GM12801 (cell line): Measurements from ENCODE around the gene MGLL.

Experiments
- TF ChIP-seq, protein P1 (sequence below): IDR thresholded peaks from one replicate; pipeline ENCODE4 v1.5.1; 2011; ENCODE audit warnings: control low read depth; ENCODE audit not compliant: insufficient read length; ENCODE audit errors: extremely low read depth

The MGLL gene

DNA sequence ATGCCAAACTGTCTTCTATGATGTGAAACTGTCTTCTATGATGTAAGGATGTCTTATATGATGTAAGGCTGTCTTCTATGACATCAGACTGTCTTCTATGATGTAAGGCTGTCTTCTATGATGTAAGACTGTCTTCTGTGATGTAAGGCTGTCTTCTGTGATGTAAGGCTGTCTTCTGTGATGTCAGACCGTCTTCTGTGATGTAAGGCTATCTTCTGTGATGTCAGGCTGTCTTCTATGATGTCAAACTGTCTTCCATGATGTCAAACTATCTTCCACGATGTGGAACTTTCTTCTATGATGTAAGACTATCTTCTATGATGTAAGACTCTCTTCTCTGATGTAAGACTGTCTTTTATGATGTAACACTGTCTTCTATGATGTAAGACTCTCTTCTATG, 27.9 kb downstream of the MGLL start:
- TF ChIP-seq, protein P1, sequence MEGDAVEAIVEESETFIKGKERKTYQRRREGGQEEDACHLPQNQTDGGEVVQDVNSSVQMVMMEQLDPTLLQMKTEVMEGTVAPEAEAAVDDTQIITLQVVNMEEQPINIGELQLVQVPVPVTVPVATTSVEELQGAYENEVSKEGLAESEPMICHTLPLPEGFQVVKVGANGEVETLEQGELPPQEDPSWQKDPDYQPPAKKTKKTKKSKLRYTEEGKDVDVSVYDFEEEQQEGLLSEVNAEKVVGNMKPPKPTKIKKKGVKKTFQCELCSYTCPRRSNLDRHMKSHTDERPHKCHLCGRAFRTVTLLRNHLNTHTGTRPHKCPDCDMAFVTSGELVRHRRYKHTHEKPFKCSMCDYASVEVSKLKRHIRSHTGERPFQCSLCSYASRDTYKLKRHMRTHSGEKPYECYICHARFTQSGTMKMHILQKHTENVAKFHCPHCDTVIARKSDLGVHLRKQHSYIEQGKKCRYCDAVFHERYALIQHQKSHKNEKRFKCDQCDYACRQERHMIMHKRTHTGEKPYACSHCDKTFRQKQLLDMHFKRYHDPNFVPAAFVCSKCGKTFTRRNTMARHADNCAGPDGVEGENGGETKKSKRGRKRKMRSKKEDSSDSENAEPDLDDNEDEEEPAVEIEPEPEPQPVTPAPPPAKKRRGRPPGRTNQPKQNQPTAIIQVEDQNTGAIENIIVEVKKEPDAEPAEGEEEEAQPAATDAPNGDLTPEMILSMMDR = no peak

DNA sequence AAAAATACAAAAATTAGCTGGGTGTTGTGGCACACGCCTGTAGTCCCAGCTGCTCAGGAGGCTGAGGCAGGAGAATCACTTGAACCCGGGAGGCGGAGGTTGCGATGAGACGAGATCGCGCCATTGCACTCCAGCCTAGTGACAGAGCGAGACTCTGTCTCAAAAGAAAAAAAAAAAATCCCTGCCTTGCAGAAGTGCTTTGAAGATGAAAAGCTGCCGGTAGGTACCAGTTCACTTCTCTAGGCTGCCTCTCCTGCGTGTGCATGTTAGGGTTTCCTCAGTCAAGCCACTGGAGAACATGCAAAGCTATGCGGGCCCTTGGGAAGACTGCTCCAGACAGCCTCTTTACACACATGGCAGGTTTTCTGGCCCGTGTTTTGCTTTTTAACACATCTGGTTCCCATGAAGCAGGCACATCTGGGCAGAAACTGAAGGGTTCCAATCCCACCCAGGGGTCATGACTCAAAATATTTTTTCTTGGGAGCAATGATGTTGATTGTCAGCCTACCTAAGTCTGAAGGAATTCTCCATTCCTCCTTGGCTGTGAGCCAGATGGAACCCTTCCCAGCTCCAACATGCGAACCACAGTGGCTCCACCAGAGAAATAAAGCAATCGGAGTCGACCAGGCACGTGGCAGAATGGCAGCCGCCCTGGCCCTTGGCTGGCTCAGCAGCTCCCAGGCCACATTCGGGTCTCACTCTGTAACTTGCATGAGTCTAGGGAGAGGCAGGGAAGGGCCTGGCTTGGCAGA, 29.6 kb downstream of the MGLL start:
- TF ChIP-seq, protein P1 = no peak

DNA sequence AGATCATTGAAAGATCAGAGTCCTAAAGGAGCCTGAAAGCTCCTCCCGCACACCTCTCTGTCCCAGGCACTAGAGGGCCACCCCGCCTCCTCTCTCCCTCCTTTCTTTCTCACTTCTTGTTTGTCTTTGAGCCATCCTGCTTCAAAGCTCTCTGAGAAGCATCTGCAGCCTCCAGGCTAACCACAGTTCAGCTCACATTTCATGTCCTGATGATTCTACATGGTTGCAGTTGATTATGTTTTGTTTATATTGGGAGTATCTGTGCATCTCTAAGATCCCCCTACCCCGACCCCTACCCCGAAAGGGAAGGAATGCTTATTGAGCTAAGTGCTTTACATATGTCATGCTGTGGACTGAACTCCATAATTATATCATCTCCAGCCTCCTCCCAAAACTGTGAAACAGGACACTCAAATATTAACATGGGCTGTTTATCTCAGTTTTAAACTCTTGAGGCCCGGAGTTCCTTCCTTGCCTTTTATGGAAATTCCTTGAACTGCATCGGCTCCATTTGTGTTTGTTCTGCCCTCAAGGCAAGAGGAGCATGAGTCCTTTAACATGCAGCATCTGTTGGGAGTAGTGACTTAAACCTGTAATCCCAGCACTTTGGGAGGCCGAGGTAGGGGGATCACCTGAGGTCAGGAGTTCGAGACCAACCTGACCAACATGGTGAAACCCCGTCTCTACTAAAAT, 30.9 kb downstream of the MGLL start:
- TF ChIP-seq, protein P1 = no peak

DNA sequence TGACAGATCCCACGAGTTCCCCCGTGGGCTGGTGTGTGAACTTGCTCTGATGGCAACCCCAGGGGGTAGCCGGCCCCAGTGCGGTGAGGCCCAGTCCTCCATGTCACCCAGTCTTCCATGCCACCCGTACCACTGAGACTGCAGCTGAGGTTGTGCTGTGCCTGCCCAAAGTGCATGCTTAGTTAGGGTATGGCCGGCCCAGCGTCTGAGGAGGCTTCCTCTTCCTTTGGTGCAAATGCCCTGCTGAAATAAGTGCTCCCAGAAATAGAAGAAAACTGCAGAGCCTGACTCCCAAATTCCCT, 31.5 kb downstream of the MGLL start:
- TF ChIP-seq, protein P1 = no peak

DNA sequence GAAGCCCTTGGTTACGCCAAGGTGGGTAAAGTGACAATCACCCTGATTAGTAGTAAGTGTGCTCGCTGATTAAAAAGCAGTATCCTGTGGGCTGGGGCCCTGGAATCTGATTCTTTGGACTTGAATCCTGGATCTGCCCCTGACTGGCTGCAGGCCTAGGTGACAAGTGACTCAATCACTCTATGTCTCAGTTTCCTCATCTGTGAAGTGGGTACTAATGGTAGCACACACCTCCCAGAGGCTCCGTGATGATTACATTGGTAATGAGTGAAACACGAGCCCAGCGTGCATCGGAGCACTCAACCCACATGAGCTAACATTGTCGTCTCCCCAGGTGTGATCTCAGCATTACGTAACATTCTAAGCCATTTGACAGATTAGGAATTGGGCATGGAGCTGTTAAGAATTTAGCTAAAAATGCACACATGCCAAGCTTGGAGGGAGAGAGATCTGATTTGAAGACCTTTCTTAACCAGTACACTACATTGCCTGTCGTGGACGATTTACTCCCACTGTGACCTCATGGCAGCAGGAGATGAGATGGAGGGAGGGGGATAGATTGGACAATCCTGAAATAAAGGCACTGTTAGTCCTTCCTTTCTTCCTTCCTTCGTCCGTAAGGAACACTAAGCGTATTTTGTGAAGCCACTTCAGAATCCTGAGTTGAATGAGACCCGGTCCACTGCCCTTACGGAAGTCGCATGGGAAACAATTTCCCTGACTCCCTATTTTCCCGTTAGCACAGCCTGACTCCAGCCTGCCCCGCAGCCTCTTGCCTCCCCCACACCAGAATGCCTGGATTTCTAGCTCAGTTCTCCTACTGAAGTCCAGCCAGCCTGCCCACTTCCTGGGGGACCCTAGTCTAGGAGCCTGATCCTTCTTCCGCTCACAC, 32.1 kb downstream of the MGLL start:
- TF ChIP-seq, protein P1 = no peak

DNA sequence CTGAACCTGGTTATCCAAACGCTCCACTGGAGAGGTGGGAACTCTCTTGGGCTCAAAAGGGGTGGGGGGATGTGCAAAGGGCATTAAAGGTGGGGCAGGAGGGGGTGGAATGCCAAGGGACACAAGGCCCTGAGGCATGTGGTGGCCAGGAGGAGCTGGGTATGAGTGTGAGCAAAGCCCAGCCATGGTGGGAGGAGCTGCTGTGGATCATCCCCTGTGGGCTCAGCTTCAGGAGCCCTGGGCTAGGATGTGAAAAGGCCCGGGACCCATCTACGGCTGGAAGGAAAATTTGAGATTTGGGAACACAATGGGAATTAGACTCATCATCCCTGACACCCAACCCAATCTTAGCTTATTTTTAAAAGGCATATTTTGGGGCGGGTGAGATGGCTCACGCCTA, 33.3 kb downstream of the MGLL start:
- TF ChIP-seq, protein P1 = no peak

DNA sequence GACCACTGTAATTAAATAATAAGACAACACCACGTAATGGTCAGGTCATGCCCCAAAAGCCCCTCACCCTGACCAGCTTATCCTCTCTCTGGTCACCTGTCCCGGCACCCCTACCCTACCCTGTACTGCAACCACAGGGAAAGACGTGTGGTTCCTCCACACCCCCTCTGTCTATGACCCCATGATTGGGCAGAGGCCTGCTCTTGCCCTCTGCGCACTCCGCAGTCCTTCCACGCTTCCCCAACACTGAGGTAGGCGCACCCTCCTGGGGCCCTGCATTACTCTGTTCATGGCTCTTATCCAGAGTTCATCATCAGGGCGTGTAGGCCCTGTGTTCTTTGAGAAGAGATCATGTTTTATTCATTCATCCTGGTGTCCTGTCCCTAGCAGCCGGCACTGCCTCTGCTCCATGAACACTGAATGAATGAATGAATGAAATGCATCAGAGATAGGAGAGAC, 33.8 kb downstream of the MGLL start:
- TF ChIP-seq, protein P1 = no peak
